HG03565 (cell line): ENCODE results near the gene LEF1.

ENCODE experiments used
- ATAC-seq: cut with Tn5 transposase; IDR thresholded peaks from one replicate; pipeline ENCODE4 v1.9.1; 2021; ENCODE audit warnings: mild to moderate bottlenecking, moderate library complexity; ENCODE audit not compliant: unreplicated experiment

LEF1 gene

DNA sequence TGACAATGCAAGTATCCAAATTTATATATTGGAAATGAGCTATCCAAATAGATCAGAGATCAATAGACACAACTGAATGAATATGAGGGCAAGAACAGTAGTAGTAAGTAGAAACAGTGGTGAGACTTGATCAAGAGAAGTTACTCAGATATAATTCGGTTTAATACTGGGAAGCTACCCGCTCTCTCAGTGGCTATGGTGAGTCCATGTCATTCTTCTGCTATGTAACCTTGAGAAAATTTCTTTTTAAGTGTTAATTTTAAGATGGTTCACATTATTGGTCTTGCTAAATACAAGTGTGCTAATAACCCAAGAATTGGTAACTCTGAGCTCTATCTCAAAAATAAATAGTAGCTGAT is 53.6 kb downstream of the LEF1 start:
- ATAC-seq = no peak

DNA sequence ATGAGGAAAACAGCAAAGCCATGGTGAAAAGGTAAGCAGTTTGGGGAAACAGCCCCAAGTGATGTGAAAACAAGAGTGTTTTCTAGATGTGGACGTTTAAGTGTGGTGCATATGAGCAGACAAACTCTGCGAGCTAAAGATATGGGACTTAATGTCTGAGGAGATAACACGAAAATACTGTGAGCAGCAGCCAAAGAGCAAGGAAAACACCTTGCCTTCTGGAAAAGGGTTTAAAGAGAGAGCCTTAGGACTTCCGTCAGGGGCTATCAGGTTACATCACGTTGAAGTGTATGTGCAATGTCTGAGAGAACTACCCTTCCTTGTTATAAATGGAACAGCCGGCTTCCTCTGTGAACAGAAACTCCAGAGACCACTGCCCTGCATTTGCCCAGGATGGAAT is 54.2 kb downstream of the LEF1 start:
- ATAC-seq = no peak

DNA sequence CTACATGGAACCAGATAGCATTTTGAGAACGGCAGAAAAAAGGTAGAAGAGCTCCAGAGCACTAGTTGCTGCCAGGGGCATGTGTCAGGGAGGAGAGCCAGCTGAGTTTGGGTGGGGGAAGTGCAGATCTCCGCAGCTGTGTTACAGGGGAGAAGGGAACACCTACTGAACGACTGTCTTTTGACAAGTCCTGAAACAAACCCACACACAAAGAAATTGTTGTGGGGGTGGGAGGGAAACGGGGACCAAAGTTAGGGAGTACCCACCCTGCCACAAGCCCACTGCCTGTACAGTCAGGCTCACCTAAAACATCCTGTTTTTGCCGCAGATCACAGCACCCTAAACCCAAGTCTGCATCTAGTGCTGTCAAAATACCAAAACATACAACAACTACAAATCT is 55.5 kb downstream of the LEF1 start:
- no peak for ATAC-seq

DNA sequence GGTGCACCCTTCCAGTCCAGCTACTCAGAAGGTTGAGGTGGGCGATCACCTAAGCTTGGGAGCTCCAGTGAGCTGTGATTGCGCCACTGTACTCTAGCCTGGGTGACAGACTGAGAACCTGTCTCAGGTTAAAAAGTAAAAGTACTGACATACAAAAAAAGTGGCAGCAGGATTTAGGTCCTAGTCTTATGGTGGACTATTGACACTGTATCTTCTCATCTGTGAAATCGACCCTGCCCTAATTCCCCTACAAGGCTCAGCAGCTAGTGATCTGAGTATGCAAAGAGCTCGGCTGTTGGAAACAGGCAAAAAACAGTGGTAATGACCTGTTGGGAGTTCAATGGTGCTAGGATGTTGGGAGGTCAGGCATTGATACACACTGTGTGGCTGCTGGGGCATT is 57.0 kb downstream of the LEF1 start:
- ATAC-seq = no peak

DNA sequence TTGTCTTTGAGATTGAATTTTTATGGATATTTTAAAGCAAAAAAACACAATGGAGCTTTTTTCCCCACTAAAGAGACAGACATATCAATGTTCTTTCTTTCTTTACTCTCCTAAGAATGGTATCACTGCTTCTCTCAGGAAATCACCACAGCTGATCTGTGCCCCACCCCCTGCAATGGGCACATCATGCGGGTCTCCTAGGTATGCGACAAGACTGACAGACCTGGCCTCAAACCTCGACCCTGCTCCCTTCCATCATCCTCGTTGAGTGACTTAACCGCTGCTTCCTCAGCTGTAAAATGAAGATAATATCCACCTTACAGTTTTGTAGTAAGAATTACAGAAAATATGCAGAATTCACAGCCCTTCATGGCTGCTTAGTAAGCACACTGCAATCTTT is 58.3 kb downstream of the LEF1 start:
- ATAC-seq = no peak

DNA sequence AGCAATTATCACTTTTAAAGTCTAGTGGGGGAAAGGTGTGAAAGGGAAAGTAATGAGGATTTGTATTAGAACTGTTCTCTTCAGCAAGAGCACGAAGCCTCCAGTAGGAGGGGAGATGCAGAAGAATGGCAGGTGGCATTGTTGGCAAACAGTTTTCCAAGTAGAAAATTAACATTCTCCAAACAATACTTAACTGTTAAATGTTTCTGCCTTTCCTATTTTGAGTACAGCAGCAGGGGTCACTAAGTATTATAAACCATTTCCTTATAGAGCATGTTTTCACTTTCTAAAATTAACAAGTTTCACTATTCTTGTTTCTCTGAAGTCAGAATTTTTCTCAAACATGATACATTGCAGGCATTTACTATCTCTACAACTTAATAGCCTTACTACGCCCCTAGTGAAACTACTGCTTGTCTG is 58.7 kb downstream of the LEF1 start:
- peak; percentile 83 for ATAC-seq

DNA sequence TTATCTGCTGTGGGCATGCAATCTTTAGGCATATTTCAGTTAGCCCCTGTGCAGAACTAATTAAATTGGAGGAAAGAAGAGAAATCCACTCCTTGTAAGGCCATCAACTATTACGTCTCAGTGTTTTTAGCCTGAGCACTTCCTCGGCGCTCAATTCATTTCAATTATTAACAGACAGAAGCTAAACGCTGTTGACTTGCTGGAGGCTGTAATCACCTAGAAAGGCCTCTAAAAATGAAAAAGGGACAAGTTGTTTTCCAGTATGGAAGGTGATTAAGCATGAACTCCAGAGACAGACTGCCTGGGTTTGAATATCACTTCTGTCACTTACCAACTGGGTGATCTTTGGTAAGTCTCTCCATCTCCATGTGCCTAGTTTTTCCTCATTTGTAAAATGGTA is 59.6 kb downstream of the LEF1 start:
- no peak for ATAC-seq

DNA sequence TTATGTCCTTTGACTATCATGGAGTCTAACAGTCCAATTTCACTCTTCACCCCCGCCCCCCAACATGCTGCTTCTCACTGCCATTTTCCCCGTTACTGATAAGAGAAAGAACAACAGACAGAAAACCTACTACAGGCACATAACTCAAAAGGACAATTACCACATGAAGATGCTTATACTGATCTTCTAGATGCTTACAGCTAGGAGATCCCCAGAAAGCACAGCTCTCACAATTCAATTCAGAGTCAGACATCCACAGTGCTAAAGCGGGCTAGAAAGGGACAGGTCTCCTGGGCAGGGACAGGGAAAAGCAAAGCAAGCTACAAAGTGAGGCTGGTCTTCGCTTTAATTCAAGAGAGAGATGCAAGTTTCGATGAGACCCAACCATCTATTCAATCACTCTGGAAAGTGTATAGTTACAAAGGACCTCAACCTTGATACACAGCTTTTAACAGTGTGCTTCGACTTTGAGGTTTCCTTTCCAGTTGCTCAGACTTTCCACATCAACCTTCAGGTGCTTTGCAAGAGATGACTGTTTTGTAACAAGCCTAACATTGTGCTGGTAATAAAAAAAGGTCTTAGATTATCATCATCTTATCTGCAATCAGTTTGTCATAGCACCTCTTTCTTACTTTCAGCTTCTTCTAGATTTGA is 60.9 kb downstream of the LEF1 start:
- peak; percentile 37 for ATAC-seq

DNA sequence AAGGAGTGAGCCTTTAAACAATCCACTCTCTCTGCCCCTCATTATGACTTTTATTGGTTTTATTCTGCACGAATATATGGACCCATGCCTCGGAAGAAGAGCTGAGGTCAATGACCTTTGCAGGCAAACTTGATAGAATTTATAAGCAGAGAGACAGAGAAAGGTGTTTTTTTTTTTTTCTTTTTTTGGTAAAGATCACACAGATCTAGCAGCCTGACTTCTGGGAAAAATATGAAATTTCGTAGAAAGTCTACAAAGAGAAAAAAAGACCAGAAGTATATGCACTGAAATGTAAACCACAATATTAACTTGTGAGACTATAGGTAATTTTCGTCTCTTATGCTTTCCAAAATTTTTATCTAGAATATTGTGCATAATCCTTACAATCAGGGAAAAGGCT is 61.6 kb downstream of the LEF1 start:
- no peak for ATAC-seq

DNA sequence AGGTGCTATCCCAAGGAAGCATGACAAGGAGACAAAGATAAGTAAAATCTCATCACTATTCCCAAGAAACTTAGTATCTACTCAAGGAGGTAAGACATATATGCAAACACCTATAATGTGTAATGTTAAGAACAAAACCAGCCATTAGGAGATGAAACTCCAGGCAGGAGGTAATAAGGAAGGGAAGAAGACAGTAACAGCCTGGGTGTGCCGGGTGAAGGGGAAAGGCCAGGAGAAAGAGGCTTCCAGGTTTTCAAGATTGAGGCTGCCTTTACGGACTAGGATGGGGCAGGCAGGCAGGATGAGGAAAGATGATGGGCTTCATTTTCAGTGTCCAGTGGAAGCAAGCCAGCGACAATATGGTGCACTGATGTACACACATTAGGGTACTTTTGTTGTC is 62.5 kb downstream of the LEF1 start:
- ATAC-seq = no peak

DNA sequence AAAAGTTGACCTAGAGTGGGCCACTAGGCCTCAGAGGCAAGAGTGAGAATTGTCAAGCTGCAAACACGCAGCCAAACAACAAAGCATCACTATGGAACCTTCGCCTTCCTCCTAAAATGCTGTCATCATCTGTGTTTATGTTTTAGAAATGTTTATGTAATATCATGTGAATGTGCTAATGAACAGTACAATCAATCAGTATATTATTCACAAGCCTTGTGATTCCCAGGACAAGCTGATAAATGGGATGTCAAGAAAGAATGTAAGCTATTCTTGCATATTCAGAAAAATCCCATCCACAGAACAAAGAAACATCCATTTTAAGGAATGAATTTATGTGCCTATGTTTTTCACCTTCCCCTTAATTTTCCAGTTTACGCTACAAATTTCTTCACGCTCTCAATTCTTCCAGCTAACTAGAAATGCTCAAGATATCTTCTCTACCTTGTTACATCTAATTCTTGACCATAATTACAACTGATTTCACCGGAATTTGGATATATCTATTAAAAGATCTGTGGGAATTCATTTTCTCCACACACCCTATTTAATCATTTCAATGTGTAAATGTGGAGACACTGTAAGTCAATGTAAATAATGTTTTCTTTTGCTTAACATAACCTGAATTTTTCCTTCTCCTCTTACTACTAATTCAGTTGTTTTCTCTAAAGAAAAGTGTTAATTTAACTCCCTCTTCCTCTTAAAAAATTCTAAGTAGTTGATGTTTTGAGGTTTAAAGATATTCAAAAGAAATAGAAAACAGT is 65.5 kb downstream of the LEF1 start:
- no peak for ATAC-seq

DNA sequence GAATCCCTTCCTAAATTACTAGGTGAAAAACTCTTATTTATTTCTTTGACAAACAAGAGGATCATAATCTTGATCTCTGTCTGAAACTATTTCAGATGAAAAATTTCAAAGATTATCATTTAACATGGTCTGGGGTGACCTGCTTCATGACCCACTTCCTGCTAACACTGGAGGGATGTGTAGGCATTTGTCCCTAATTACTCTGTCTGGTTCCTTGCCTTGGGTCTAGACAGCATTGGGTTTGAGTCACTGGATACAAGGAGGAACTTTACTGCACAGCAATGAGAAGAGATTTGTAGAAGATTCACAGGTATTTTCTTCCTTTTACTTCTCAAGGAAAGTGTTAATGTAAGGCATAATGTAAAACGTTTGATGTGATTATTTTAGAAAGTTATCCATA is 67.9 kb downstream of the LEF1 start:
- no peak for ATAC-seq

DNA sequence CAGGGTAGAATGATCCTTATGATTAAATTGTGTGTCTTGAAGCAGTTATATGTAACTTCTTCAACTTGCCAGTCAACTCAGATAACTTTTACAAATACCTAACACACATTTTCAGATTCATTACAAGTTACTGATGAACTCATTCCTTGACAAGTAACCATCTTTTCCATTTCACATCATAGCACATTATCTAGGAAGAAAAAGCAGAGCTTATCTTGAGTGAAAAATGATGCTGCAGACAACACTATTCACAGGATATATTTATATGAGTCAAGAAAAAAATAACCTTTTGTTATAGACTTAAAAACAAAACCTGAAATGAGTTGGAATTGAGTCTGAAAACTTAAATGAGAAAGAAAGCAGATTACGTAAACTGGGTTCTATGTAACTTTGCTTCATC is 68.9 kb downstream of the LEF1 start:
- no peak for ATAC-seq

DNA sequence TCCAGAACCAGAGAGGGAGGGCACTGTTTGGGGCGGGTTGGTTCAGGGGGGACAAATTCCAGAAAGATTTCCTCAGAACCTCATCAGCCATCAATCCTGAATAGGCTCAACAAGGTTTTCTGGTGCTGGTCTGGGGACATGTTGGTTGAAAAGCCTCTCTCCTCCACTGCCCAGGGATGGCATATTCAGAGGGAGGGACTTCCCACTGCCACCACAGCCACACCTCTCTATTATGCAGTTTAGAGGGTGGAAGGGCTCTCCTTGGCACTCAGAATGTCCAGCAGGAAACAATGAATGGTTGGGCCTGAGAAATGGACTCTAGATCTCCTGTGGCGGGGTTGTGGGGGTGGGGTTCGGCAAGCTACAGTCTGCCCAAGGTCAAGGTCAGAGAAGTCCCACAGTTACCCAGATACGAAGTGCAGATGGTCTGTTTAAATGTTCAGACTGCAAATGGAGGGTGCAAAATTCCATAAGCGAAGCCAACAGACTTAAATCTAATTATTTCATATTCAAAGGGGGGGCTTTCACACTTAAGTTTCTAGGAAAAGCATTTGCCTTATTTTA is 70.7 kb downstream of the LEF1 start:
- ATAC-seq = no peak

DNA sequence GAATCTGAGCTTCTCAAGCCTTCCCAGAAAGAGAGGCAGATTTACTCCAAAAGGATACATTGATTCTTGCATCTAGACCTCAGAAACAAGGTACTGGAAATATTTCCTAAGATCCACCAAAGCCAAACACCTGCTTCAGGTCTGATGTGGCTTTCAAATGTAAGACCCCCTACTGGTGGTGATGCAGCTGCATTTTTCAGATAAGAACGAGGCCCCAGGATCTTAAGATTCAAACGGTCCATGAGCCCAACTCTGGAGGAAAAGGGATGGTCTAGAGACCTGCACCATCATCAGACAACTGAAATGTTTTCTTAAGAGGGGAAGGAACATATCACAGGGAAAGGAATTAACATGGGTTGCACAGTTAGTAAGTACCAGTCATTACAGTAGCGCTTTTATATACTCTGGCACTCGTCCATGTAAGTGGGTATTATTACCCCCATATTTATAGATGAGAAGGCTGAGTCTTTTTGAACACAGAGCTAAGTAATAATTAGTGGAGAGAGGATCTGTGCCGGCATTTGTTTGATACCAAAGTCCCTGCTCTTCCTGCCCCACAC is 73.7 kb downstream of the LEF1 start:
- no peak for ATAC-seq

DNA sequence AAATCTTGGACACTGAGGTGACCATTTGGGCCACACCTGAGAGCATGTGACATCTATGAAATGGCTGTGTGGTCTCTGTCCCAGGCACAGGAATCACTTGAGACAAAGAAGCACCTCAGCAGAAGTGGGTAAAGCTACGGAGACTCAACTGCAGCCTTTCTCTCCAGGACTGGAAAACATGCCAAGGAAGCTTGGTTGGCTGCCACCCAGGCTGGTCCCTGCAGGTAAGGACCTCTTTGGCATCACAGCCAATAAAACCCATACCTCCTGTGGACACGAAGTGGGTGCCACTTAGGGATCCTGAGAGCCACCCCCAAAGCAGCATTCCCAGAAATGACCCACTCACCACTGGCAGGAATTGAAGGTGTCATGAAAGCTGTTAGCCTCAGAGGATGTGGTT is 74.6 kb downstream of the LEF1 start:
- no peak for ATAC-seq

DNA sequence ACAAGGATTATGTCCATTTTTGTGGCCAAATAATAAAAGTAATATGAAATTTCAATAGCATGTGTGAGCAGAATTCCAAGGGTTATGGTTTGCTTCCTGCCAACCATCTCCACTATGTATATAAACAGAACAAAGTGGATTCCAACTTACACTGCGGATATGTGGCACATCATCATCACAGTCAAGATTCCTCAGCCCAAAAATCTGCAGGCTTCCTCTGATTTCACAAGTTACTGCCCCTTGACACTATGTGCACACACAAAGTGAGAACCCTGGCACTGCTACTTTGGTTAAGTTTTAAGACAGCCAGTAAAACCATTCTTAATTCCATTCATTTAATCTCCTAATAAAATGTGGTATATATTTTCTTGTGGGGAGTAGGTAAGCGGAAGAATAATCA is 76.4 kb downstream of the LEF1 start:
- no peak for ATAC-seq

DNA sequence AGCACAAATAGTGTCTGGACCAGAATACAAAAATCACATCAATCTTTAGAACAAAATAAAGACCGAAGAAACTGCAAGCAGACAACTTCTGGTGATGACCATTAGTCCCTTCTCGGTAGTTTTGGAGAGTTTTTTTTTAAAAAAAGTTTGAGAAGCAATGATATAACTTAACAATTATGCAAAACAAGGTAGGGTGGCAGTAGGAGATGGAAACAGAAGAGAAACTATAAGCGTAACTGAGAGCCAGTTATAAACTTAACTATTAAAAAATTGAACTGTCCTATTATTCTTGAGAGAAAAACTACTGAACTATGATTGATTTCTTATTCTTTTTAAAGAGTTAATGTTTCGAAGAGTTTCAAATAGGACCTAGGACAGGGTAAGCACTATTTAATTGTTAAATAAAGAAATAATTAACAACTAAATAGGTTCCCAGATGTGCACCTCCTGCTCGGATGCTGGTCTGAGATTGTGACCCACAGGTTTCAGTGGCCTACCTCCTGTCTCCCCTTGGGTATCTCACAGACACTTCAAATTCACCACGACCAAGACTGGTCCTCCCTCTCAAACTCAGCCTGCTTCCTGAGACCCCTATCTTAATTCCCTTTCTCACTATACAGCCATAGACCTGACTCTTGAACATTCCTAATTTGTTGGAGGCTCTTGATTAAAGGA is 81.3 kb downstream of the LEF1 start:
- no peak for ATAC-seq

DNA sequence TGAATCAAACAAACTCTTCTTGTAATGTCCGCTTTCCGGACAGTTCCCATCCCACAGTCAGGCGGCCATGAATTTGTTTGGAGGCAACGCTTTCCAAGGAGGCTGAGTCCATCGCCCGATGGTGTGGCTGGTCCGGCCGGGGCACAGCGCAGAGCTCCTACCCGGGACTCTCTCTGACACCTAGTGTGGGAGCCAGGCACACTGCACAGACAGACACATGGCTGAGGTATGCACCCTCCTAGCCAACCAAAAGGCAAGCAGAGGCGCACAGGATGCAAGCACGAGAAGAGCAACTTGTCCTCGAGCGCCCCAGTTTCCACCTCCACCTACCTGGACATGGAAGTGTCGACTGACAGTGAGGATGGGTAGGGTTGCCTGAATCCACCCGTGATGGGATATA is 87.5 kb downstream of the LEF1 start:
- ATAC-seq = no peak

DNA sequence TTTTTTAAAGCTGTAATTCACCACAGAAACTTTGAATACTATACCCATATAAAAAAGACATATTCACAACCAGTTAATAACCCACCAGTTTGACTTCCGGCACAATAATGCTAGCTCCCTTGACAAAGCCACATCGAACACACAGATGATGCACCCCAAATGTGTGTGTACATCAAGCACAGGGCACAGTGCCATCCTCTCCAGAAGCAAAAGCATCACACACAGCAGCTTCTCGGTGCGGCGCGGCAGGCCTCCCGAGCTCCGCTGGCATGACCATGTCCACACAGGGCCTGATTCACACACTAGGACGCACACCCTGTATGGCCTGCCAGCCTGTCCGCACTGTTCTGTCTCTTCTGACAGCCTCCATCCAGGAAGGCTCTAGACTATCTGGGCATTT is 88.0 kb downstream of the LEF1 start:
- ATAC-seq = no peak

DNA sequence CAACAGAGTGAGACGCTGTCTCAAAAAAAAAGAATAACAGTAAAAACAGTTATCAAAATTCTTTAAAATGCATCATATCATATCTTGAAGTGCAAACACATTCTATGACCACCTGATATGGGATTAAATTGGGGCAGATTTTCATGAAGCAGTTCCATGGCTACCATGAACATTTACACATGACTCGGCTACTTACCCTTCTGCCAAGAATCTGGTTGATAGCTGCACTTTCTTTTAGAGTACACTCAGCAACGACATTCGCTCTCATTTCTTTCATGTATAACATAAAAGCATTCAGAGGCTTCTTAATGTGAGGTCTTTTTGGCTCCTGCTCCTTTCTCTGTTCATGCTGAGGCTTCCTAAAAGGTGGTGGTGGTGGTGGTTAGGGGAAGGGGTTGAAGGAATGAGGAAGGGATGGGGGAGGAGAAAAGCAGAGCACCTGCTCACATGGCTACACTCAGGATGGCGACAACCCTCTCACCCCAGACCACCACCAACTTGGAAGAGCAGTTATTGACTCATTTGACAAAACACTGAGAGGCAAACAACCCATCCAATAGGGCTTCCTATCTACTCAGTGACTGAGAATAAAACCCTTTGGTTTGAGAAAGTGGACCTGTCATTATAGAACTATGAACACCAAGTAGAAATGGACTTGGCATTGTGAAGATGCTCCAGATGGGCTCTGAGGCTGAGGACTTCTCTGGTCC is 90.6 kb downstream of the LEF1 start:
- no peak for ATAC-seq
